GM04503 (cell line): ENCODE results near the gene DIPK2B.

Experiments
- DNase-seq: peaks from one replicate; pipeline ENCODE4 v3.0.0-alpha.2; 2012; ENCODE audit warnings: low read depth

DIPK2B gene

DNA sequence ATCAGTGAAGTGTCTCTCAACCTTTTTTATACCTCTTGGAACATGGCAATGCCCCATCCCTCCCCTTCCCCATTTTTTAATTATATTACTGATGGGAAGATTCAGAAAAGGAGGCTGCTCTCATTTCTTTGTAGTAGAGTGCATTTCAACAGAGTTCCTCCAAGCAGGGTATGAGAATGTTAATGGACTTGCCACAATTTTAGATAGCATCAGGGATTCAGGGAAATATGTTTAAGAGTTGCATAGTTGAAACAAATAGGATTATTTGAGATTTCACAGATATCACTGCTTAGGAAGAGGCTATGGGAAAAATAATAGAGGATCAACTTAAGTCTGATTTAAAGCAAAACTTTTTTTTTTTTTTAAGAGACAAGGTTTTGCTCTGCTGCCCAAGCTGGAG lies 46.2 kb downstream of the DIPK2B start:
- no peak for DNase-seq

DNA sequence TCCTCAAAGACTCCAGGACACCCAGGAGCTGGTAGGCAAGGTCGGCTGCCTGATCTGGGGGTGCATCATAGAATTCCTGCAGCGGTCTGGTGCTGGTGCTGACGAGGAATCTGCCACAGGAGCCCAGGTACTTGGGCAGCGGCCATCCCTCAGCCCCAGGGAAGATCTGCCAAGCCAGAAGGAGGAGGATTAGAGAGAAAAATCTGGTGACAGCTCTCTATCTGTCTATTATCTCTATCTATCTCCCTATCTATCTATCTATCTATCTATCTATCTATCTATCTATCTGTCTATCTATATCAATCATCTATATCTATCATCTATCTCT lies 46.7 kb downstream of the DIPK2B start:
- DNase-seq, result no peak
